Measurements from ENCODE around the gene ZNF227. TPM values are rescaled to one million over a fixed set of nuclear protein-coding genes. Genes with fewer than 3 reads are reported as not detected.

ZNF227 gene
- total and polyA plus RNA-seq, 9 of the 15 experiments (the other 6 are each of a cell fraction or from before 2014, with no cell fraction given) = 3.0 to 15.1 (median 10.0) TPM

DNA sequence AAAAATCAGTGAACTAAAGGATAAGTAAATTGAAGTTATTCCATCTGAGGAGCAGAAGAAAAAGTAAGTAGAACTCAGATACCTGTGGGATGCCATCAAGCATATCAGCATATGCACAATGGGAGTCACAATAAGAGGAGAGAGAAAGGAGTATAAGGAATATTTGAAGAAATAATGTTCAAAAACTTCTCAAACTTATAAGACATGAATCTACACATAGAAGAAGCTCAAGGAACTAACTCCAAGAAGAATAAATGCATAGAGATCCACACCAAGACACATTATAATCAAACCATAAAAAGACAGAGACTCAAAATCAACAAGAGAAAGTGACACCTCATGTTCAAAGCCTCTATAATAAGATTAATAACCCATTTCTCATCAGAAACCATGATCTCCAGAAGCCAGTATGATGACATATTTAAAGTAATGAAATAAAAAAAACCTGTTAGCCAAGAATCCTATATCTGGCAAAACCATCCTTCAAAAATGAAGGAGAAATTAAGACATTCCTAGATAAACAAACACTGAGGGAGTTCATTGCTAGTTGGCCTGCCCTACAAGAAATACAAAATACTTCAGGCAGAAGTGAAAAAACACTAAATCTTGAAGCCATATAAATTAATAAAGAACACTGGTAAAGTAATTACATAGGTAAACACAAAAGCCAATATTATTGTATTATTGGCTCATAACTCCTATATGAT is 43.5 kb downstream of the ZNF227 start:
- FAIRE-seq (no peak), DNase-seq (ENCODE audit: extremely low read depth in 1 of 4, low spot score in 3 of 4) (no peak), ATAC-seq (no peak)
- no TSS peak for BruUV-seq (replicated peaks)
- Histone ChIP-seq H3K36me3 (ENCODE audit: control insufficient read depth, insufficient read depth, low read length) (no peaks in the 10 kb centered on the region), H3K79me2 (ENCODE audit: control insufficient read depth, insufficient read depth, low read length) (no peaks in the 10 kb centered on the region), H3K4me2 (ENCODE audit: insufficient read depth, low read length) (no peak overlapping the region), H4K20me1 (replicated peaks; ENCODE audit: control insufficient read depth, insufficient read depth, low read length) (no peaks in the 10 kb centered on the region), H3K9me1 (ENCODE audit: control insufficient read depth, insufficient read depth, low read length) (no peaks in the 10 kb centered on the region), H3K27me3 (ENCODE audit: control insufficient read depth in 2 of 2, insufficient read depth in 2 of 2, low read length in 2 of 2) (no peaks in the 10 kb centered on the region), H3K27ac (ENCODE audit: extremely low read depth, low read depth, low read length) (no peak overlapping the region), H3K9me3 (replicated peaks; ENCODE audit: control insufficient read depth, insufficient read depth, low read depth, low read length) (no peaks in the 10 kb centered on the region; the same call in 1 of the 2 replicates), H3K9ac (ENCODE audit: insufficient read depth in 1 of 2, low read depth in 2 of 2, low read length in 2 of 2) (no peak overlapping the region), H3K4me3 (no peak overlapping the region), H3K4me1 (replicated peaks in 1 of 2; ENCODE audit: control insufficient read depth in 2 of 2, insufficient read depth in 2 of 2, low read length in 2 of 2) (peaks cover 0 to 4% of the 10 kb centered on the region in 2 experiments; a peak in 2 of 5 replicates), H2AFZ (ENCODE audit: low read depth, low read length) (no peak overlapping the region)
- POLR2A ChIA-PET = no interaction called here
- CTCF ChIA-PET (ENCODE audit: low intra/inter-chr PET ratio) = no interaction called here
- in situ Hi-C loops (cut with MboI) = no loop called here
- intact Hi-C loops (cut with micrococcal nuclease) = no loop called here
- TF ChIP-seq NFIC (IDR thresholded peaks at IDR 0.05) = no peak
- no peak for TF ChIP-seq NCOA6 (IDR thresholded peaks at IDR 0.05)
- no peak for TF ChIP-seq HDGF (IDR thresholded peaks at IDR 0.05)
- no peak for TF ChIP-seq U2AF1 (optimal IDR thresholded peaks at IDR 0.05; ENCODE audit: low read depth, low read length)
- TF ChIP-seq ZNF699 (CRISPR knock-in tag; IDR thresholded peaks at IDR 0.05; ENCODE audit: insufficient replicate concordance) = no peak
- TF ChIP-seq, protein P1, sequence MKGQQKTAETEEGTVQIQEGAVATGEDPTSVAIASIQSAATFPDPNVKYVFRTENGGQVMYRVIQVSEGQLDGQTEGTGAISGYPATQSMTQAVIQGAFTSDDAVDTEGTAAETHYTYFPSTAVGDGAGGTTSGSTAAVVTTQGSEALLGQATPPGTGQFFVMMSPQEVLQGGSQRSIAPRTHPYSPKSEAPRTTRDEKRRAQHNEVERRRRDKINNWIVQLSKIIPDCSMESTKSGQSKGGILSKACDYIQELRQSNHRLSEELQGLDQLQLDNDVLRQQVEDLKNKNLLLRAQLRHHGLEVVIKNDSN (CRISPR knock-in tag; IDR thresholded peaks at IDR 0.05) = no peak
- TF ChIP-seq, protein P2, sequence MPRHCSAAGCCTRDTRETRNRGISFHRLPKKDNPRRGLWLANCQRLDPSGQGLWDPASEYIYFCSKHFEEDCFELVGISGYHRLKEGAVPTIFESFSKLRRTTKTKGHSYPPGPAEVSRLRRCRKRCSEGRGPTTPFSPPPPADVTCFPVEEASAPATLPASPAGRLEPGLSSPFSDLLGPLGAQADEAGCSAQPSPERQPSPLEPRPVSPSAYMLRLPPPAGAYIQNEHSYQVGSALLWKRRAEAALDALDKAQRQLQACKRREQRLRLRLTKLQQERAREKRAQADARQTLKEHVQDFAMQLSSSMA (CRISPR knock-in tag; IDR thresholded peaks at IDR 0.05) = no peak
- TF ChIP-seq CBFB (CRISPR knock-in tag; IDR thresholded peaks at IDR 0.05) = no peak
- TF ChIP-seq, protein P3, sequence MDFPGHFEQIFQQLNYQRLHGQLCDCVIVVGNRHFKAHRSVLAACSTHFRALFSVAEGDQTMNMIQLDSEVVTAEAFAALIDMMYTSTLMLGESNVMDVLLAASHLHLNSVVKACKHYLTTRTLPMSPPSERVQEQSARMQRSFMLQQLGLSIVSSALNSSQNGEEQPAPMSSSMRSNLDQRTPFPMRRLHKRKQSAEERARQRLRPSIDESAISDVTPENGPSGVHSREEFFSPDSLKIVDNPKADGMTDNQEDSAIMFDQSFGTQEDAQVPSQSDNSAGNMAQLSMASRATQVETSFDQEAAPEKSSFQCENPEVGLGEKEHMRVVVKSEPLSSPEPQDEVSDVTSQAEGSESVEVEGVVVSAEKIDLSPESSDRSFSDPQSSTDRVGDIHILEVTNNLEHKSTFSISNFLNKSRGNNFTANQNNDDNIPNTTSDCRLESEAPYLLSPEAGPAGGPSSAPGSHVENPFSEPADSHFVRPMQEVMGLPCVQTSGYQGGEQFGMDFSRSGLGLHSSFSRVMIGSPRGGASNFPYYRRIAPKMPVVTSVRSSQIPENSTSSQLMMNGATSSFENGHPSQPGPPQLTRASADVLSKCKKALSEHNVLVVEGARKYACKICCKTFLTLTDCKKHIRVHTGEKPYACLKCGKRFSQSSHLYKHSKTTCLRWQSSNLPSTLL (IDR thresholded peaks at IDR 0.05) = no peak
